Gastrocnemius medialis (tissue), 4 donors: ENCODE results near the gene TNS3. TPM values are rescaled to one million over a fixed set of nuclear protein-coding genes. Genes with fewer than 3 reads are reported as not detected.

Source experiments
- ATAC-seq, 2 donors: fragments of 150-250 bp; one replicate each; pipeline ENCODE4 v1.9.1; 2016
- DNase-seq, 2 donors: peaks; one replicate each; pipeline ENCODE4 v3.0.0-alpha.2; 2019
- H3K27ac ChIP-seq, 4 donors: fragments of 200-600 bp; sonication (generic); 1 replicate in 1 of 4; 2 replicates in 3 of 4; pipeline ENCODE4 v1.5.1; 2016 to 2018; ENCODE audit warnings: mild to moderate bottlenecking in 2 of 4, moderate library complexity in 1 of 4
- H3K27me3 ChIP-seq, 3 donors: fragments of 200-600 bp; sonication (generic) in 2 of 3; 1 replicate in 1 of 3; 2 replicates in 2 of 3; pipeline versions ENCODE4 v1.5.1 to v1.6.0; 2016 to 2019; ENCODE audit warnings: mild to moderate bottlenecking in 1 of 3, moderate library complexity in 1 of 3
- H3K36me3 ChIP-seq, 2 donors: fragments of 200-600 bp; sonication (generic) in 1 of 2; one replicate each; pipeline ENCODE4 v1.5.1; 2017 to 2018
- H3K4me1 ChIP-seq, 2 donors: fragments of 200-600 bp; sonication (generic) in 1 of 2; one replicate each; pipeline ENCODE4 v1.5.1; 2016 to 2017; ENCODE audit warnings: mild to moderate bottlenecking in 2 of 2
- H3K4me3 ChIP-seq, 4 donors: fragments of 200-600 bp; sonication (generic) in 3 of 4; 1 replicate in 1 of 4; 2 replicates in 3 of 4; pipeline ENCODE4 v1.5.1; 2016 to 2019; ENCODE audit warnings: mild to moderate bottlenecking in 2 of 4
- H3K9me3 ChIP-seq, 3 donors: fragments of 200-600 bp; sonication (generic) in 2 of 3; 1 replicate in 1 of 3; 2 replicates in 2 of 3; pipeline ENCODE4 v1.5.1; 2016 to 2019
- CTCF ChIP-seq, 5 experiments: fragments of 450-650 bp in 3 of 5; fragments of 200-600 bp in 2 of 5; sonication (generic) in 2 of 5; IDR thresholded peaks in 4 of 5; conservative IDR thresholded peaks in 1 of 5; 1 replicate in 4 of 5; 2 replicates in 1 of 5; pipeline ENCODE4 v1.5.1; 2016 to 2019; ENCODE audit warnings: antibody characterized with exemption in 5 of 5, mild to moderate bottlenecking in 3 of 5, moderate library complexity in 3 of 5
- POLR2A ChIP-seq, 2 donors: fragments of 450-650 bp; IDR thresholded peaks; one replicate each; pipeline ENCODE4 v1.6.1; 2017; ENCODE audit warnings: antibody characterized with exemption in 2 of 2, mild to moderate bottlenecking in 2 of 2, moderate library complexity in 2 of 2
- in situ Hi-C, 4 donors: fragments of 200-750 bp; cut with MboI; loops; one replicate each; pipeline versions ENCODE4 v1.15.0 to v1.8.0; 2017; ENCODE audit warnings: low sequenced_read_pairs in 4 of 4
- intact Hi-C: fragments of 100-400 bp; cut with DNase I; formaldehyde crosslinking; loops from one replicate; pipeline ENCODE4 v1.15.1; 2023; ENCODE audit warnings: low total_unique reads
- total RNA-seq, 4 donors: library from RNA; depleted of rRNA; stranded (reverse); fragments of >200 nt; gene quantifications; one replicate each; pipeline versions ENCODE4 v1.1.0 to v1.2.3, GENCODE V29; 2016

TNS3 gene
- total RNA-seq, 4 donors from 2014 or later = 39.4 to 64.3 (median 50.5) TPM

DNA sequence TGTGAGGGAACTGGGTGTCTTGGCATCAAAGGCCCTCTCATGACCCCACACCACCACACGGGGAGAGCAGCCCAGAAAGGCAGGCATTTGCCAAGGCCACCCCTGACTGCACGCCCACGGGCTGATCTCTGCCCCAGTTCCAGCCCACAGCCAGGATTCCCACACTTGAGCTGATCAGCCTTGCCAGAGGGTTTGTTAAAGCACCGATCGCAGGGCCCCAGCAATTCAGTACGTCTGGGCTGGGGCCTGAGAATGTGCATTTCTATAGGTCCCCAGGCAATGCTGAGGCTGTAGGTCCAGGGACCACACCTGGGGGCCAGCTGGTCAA lies 103.9 kb downstream of the TNS3 start:
- Histone ChIP-seq H3K27me3 (no peaks in the 10 kb centered on the region), H3K4me1 (peaks cover 37 to 45% of the 10 kb centered on the region in 2 donors), H3K36me3 (no peaks in the 10 kb centered on the region), H3K4me3 (no peak overlapping the region), H3K9me3 (no peaks in the 10 kb centered on the region), H3K27ac (peak overlapping the region; percentile 84 to 88 (median 86))
- no peak for DNase-seq
- ATAC-seq = no peak
- intact Hi-C loops (no loop called here), in situ Hi-C loops (no loop called here)
- TF ChIP-seq POLR2A (IDR thresholded peaks at IDR 0.05) (no peak), CTCF (IDR thresholded peaks at IDR 0.05 in 4 of 5, conservative IDR thresholded peaks at IDR 0.05 in 1 of 5) (no peak)

DNA sequence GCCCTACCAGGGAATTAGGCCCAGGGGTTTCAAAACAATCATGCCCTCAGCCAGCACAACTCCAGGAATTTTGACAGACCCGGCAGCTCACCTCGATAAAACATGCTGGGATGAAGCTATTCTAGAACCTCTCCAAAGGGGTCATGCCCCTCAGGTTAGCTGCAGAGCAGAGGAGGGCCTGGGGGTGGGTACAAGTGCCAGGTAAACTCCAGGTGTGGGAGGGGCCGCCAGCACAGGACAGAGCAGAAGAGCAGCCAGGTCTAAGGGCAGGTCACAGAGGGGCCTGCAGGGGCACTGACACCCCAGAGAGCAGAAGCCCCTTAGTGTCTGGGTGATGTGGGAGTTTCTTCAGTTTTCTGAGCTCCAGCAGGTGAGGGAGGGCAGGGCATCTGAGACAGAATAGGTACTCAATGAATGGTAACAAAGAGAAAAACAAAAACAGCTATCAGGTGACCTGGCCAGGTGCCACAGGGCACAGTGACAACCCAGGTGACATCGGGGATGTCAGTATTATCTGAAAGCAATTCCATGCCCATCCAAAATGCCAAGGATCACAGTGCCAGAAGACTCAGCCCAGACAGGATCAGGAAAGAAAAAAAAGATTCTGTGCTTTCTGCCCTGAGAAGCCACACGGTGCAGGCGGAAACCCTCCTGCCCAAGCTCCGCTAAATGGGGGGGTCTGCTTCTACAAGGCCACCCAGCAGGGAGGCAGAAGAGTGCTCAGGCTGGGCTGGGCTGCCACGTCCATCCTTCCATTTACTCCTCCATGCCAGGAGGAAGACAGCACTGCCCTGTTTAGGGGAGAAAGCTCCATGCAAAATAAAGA lies 104.5 kb downstream of the TNS3 start:
- no peaks in the 10 kb centered on the region for H3K27me3 ChIP-seq
- intact Hi-C loops (no loop called here), in situ Hi-C loops (no loop called here)
- peak overlapping the region; percentile 84 to 88 (median 86) for H3K27ac ChIP-seq
- H3K4me1 ChIP-seq = peaks cover 32 to 40% of the 10 kb centered on the region in 2 donors
- no peak for ATAC-seq
- TF ChIP-seq CTCF (IDR thresholded peaks at IDR 0.05 in 4 of 5, conservative IDR thresholded peaks at IDR 0.05 in 1 of 5) = no peak
- TF ChIP-seq POLR2A (IDR thresholded peaks at IDR 0.05) = no peak
- H3K36me3 ChIP-seq = no peaks in the 10 kb centered on the region
- H3K9me3 ChIP-seq = no peaks in the 10 kb centered on the region
- DNase-seq = no peak
- H3K4me3 ChIP-seq = no peak overlapping the region

DNA sequence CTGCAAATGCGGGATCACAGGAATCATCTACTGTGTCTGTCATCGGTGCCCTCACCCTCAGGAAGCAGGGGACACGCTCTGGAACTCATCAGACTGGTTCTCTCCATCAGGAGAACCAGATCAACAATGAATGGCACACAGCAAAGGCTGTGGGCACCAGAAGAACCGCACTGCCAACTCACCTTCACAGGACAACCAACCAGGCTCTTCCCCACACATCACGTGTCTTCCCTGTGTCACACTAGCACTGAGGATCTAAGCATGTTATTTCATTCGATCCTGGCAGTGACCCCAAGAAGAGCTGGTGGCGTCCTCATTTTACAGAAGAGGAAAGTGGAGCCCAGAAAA lies 106.1 kb downstream of the TNS3 start:
- Histone ChIP-seq H3K27me3 (no peaks in the 10 kb centered on the region), H3K4me1 (peaks cover 33 to 38% of the 10 kb centered on the region in 2 donors), H3K9me3 (no peaks in the 10 kb centered on the region), H3K4me3 (no peak overlapping the region), H3K27ac (peak overlapping the region; percentile 84 to 88 (median 86)), H3K36me3 (no peaks in the 10 kb centered on the region)
- intact Hi-C loops = loop anchor here (1.0 kb wide), 1 partner anchor 23 kb away; no protein-coding TSS in a partner anchor
- ATAC-seq = no peak
- no peak for DNase-seq
- in situ Hi-C loops = no loop called here
- TF ChIP-seq CTCF (IDR thresholded peaks at IDR 0.05 in 4 of 5, conservative IDR thresholded peaks at IDR 0.05 in 1 of 5) = no peak
- TF ChIP-seq POLR2A (IDR thresholded peaks at IDR 0.05) = no peak

DNA sequence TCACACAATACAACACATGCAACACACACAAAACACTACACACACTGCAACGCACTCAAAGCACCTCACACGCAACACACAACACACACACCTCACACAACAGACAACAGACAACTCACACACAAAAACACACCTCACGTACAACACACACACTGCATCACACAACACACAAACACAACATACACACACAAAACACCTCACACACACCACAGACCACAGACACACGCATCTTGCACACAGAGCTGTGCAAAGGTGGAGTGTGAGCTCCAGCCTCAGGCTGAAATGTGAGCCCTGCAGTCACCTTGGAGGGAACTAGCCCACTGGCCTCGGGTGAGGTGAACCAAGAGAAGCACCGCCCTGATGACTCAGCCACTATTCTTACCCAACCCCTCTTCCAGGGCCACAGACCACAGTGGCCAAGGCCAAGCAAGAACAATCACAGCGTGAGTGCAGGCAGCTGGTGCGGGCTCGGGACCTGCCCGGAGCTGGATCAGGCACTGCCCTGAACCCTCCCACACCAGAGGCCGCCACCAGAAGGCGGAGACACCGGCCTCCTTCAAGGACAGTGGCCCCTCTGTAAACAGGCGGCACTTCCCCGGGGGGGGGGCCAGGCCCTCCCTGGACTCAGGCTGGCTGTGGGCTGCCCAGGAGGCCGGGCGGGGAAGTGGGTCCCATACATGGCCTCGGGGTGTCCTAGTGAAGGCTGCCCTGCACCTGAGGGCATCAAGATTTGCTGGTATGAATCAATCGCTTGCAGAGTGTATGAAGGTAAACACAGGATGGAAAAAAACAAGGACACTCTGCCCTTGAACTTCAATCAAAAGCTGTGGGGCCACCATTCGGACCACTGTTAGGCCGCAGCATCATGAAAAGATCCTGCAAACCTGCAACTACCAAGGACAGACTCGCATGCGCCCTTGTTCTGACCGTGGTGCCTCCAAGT lies 106.7 kb downstream of the TNS3 start:
- Histone ChIP-seq H3K36me3 (no peaks in the 10 kb centered on the region), H3K9me3 (no peaks in the 10 kb centered on the region), H3K4me1 (peaks cover 39 to 45% of the 10 kb centered on the region in 2 donors), H3K4me3 (no peak overlapping the region), H3K27me3 (no peaks in the 10 kb centered on the region), H3K27ac (peak overlapping the region; percentile 84 to 88 (median 86))
- TF ChIP-seq CTCF (IDR thresholded peaks at IDR 0.05 in 4 of 5, conservative IDR thresholded peaks at IDR 0.05 in 1 of 5) (peak in 4 of 5 experiments; percentile 46 to 50 (median 48)), POLR2A (IDR thresholded peaks at IDR 0.05) (peak; percentile 65 to 73)
- intact Hi-C loops = loop anchor here (1.0 kb wide), 1 partner anchor 22 kb away; no protein-coding TSS in a partner anchor
- DNase-seq (peak; percentile 97 to 98), ATAC-seq (peak; percentile 94 to 97)
- in situ Hi-C loops = no loop called here
